AG10803 (cell line): Measurements from ENCODE around the gene ZBTB3.
A peak's percentile ranks its signal among the peaks of the same experiment; 100 is the strongest.
"Not testable (repeated sequence)": the region's sequence is repeated elsewhere in the genome, so short reads cannot be mapped to it uniquely, and the experiment has no call there.

Source experiments
- DNase-seq: peaks from one replicate; pipeline ENCODE4 v3.0.0; 2010; ENCODE audit warnings: low read depth
- H3K4me3 ChIP-seq: 2 replicates; pipeline ENCODE4 v1.5.1; 2011; ENCODE audit warnings: mild to moderate bottlenecking, low read length, control low read depth
- CTCF ChIP-seq: conservative IDR thresholded peaks from 2 replicates; pipeline ENCODE4 v1.5.1; 2011; ENCODE audit warnings: mild to moderate bottlenecking, low read length, control low read depth, inconsistent platforms

Gene ZBTB3

GRCh38 chr11:62778441-62778840 is 24.5 kb upstream of the ZBTB3 start:
- no peak for TF ChIP-seq CTCF
- no peak overlapping the region for H3K4me3 ChIP-seq
- DNase-seq, result no peak

GRCh38 chr11:62777389-62777788 is 23.4 kb upstream of the ZBTB3 start:
- no peak for TF ChIP-seq CTCF
- no peak overlapping the region for H3K4me3 ChIP-seq
- DNase-seq, result no peak

- no peak for TF ChIP-seq CTCF
- H3K4me3 ChIP-seq, result no peak overlapping the region
- DNase-seq, result no peak
Observed at GRCh38 chr11:62775646-62776045, 21.7 kb upstream of the ZBTB3 start.

- DNase-seq, result no peak
- no peak overlapping the region for H3K4me3 ChIP-seq
- no peak for TF ChIP-seq CTCF
Observed at GRCh38 chr11:62774407-62774806, 20.4 kb upstream of the ZBTB3 start.

GRCh38 chr11:62771144-62772021 is 17.4 kb upstream of the ZBTB3 start, which contains the start of gene TAF6L:
Gene TAF6L, plus strand, starts transcription at chr11:62771396. Its CDS starts 4,388 bp downstream, at chr11:62775784.
- peak; percentile 95 for DNase-seq
- no peak for TF ChIP-seq CTCF
- peak within 1 kb of the TSS; percentile 80 for H3K4me3 ChIP-seq

GRCh38 chr11:62770778-62771143 is 16.8 kb upstream of the ZBTB3 start:
- TF ChIP-seq CTCF, result no peak
- DNase-seq, result peak; percentile 16
- H3K4me3 ChIP-seq, result peak overlapping the region; percentile 80

- peak overlapping the region; percentile 93 for H3K4me3 ChIP-seq
- not testable (repeated sequence) for DNase-seq
Observed at GRCh38 chr11:62760867-62761227, 6.9 kb upstream of the ZBTB3 start.
